Psoas muscle (tissue), 8 donors: ENCODE measurements around the gene ACAD11. TPM values are rescaled to one million over a fixed set of nuclear protein-coding genes. Genes with fewer than 3 reads are reported as not detected.

Source experiments
- ATAC-seq, 4 donors: fragments of 200-7000 bp; cut with Tn5 transposase; one replicate each; pipeline ENCODE4 v1.9.1; 2020; ENCODE audit warnings: moderate library complexity in 3 of 4, mild to moderate bottlenecking in 2 of 4
- DNase-seq, 2 donors: peaks; one replicate each; pipeline ENCODE4 v3.0.0-alpha.2; 2020
- H3K27ac ChIP-seq: fragments of 200-600 bp; one replicate; pipeline ENCODE4 v1.8.0; 2022
- H3K27me3 ChIP-seq, 3 donors: fragments of 200-600 bp in 1 of 3; one replicate each; pipeline versions ENCODE4 v1.6.1 to v1.8.0; 2013 to 2022; ENCODE audit warnings: low read length in 2 of 3, mild to moderate bottlenecking in 2 of 3, moderate library complexity in 1 of 3; ENCODE audit not compliant: insufficient read depth in 3 of 3
- H3K36me3 ChIP-seq, 2 donors: fragments of 200-600 bp in 1 of 2; one replicate each; pipeline versions ENCODE4 v1.6.1 to v1.8.0; 2013 to 2022; ENCODE audit warnings: low read depth in 1 of 2, mild to moderate bottlenecking in 1 of 2, moderate library complexity in 1 of 2; ENCODE audit not compliant: insufficient read depth in 1 of 2
- H3K4me1 ChIP-seq: fragments of 200-600 bp; one replicate; pipeline ENCODE4 v1.8.0; 2022
- H3K4me3 ChIP-seq: fragments of 200-600 bp; one replicate; pipeline ENCODE4 v1.8.0; 2022; ENCODE audit warnings: mild to moderate bottlenecking
- H3K9me3 ChIP-seq: fragments of 200-600 bp; one replicate; pipeline ENCODE4 v1.8.0; 2022
- WGBS, 3 donors: extraction: QIAGEN DNeasy Blood & Tissue Kit; methylation state at CpG; one replicate each; pipeline versions ENCODE4 v1.1.6 to v1.1.7; 2013; 5-methylcytosine and 5-hydroxymethylcytosine counted together
- intact Hi-C, 2 donors: fragments of 100-400 bp; cut with DNase I; formaldehyde crosslinking; loops; one replicate each; pipeline versions ENCODE4 v1.11.0 to v1.14.2; 2022
- polyA plus RNA-seq, 3 donors: library from polyadenylated mRNA; stranded (reverse); fragments of 200-250 nt; gene quantifications; one replicate each; pipeline ENCODE4 v1.2.3, GENCODE V29; 2013
- total RNA-seq, 4 donors: library from RNA; stranded (reverse); fragmentation: NEBNext Ultra II Directional in 2 of 4; extraction: Animal tissue kit (Norgen Biotek cat#: 25700) in 2 of 4; gene quantifications; one replicate each; pipeline versions ENCODE4 v1.2.1 to v1.2.4, GENCODE V29; 2021 to 2023
- TF ChIP-seq, protein P1 (sequence below): fragments of 200-600 bp; IDR thresholded peaks from one replicate; pipeline ENCODE4 v1.8.0; 2022; ENCODE audit warnings: antibody characterized with exemption
- donor health status: healthy with polysubstance abuse.
- donor health status: DM: no; HTN: no; CAD: no; lungs with moderate emphysema.
- donor health status: Bipolar disorder and iron deficiency.
- donor health status: healthy.
- donor health status: DM: yes; HTN: yes; CAD: no.
- donor health status: DM: no; HTN: no; CAD: no.
- donor health status: DM: no; HTN: no; CAD: no.
- donor health status: DM: yes; HTN: yes; CAD: no.

Gene ACAD11
- total and polyA plus RNA-seq, 7 donors: 1.8 to 7.5 (median 5.7) TPM

DNA sequence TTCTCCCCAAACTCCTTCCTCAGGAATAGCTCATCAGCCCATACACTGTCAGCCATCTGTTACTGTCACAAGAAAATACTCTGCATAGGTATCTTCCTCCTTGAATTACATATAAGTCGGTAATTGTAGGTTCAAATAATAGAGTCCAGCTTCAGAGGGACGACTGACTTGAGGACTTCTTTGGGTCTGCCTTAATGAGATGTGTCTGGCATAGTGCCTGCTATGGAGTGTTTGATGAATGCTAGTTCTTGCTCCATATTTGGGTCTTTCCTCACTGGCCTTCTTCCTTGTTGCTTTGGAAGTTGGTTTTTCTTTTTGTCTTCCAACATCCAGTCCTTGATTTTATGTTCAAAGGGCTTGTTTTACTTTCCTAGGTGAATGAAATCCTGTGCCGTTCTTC is 129.0 kb downstream of the ACAD11 start:
- no peak for DNase-seq
- H3K36me3 ChIP-seq: peaks cover 12 to 97% of the 10 kb centered on the region in 2 donors
- TF ChIP-seq, protein P1, sequence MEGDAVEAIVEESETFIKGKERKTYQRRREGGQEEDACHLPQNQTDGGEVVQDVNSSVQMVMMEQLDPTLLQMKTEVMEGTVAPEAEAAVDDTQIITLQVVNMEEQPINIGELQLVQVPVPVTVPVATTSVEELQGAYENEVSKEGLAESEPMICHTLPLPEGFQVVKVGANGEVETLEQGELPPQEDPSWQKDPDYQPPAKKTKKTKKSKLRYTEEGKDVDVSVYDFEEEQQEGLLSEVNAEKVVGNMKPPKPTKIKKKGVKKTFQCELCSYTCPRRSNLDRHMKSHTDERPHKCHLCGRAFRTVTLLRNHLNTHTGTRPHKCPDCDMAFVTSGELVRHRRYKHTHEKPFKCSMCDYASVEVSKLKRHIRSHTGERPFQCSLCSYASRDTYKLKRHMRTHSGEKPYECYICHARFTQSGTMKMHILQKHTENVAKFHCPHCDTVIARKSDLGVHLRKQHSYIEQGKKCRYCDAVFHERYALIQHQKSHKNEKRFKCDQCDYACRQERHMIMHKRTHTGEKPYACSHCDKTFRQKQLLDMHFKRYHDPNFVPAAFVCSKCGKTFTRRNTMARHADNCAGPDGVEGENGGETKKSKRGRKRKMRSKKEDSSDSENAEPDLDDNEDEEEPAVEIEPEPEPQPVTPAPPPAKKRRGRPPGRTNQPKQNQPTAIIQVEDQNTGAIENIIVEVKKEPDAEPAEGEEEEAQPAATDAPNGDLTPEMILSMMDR: no peak
- H3K4me3 ChIP-seq: no peak overlapping the region
- WGBS, 3 donors: 85 to 92% (median 86%) methylated on average over 3 of the region's 3 CpGs
- no peaks in the 10 kb centered on the region for H3K4me1 ChIP-seq
- intact Hi-C loops: no loop called here
- ATAC-seq: no peak
- H3K27ac ChIP-seq: no peak overlapping the region
- no peaks in the 10 kb centered on the region for H3K27me3 ChIP-seq
- no peaks in the 10 kb centered on the region for H3K9me3 ChIP-seq

GRCh38 chr3:132522353-132522752 is 137.3 kb downstream of the ACAD11 start:
- Histone ChIP-seq H3K27me3 (no peaks in the 10 kb centered on the region), H3K36me3 (peaks cover 7 to 99% of the 10 kb centered on the region in 2 donors), H3K4me1 (no peaks in the 10 kb centered on the region), H3K27ac (no peak overlapping the region), H3K4me3 (no peak overlapping the region), H3K9me3 (no peaks in the 10 kb centered on the region)
- intact Hi-C loops: no loop called here
- ATAC-seq: no peak
- WGBS, 3 donors: 59 to 77% (median 65%) methylated on average over 3 of the region's 3 CpGs
- TF ChIP-seq, protein P1: no peak
- no peak for DNase-seq

- Histone ChIP-seq H3K27me3 (no peaks in the 10 kb centered on the region), H3K4me3 (no peak overlapping the region), H3K9me3 (no peaks in the 10 kb centered on the region), H3K36me3 (peaks cover 10 to 99% of the 10 kb centered on the region in 2 donors), H3K4me1 (no peaks in the 10 kb centered on the region), H3K27ac (no peak overlapping the region)
- ATAC-seq (no peak), DNase-seq (no peak)
- intact Hi-C loops: no loop called here
- TF ChIP-seq, protein P1: no peak
- WGBS, 3 donors: 83 to 90% (median 86%) methylated on average over 5 of the region's 5 CpGs
Observed at GRCh38 chr3:132521901-132522300, 137.7 kb downstream of the ACAD11 start.

DNA sequence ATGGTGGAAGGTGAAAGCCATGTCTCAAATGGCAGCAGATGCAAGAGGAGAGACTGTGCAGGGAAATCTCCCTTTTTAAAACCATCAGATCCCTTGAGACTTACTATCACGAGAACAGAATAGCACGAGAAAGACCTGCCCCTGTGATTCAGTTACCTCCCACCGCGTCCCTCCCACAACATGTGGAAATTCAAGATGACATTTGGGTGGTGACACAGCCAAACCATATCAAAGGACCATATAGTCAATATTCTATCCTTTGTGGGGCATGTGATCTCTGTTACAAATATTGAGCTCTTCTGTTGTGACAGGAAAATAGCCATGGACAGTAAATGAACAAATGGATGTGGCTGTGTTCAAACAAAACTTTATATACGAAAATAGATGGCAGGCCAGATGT is 139.7 kb downstream of the ACAD11 start:
- Histone ChIP-seq H3K4me3 (no peak overlapping the region), H3K27ac (no peak overlapping the region), H3K9me3 (no peaks in the 10 kb centered on the region), H3K36me3 (peaks cover 10 to 99% of the 10 kb centered on the region in 2 donors), H3K27me3 (no peaks in the 10 kb centered on the region), H3K4me1 (no peaks in the 10 kb centered on the region)
- TF ChIP-seq, protein P1: no peak
- 85 to 94% (median 90%) methylated on average over 5 of the region's 5 CpGs for WGBS, 3 donors
- ATAC-seq (no peak), DNase-seq (no peak)
- intact Hi-C loops: loop anchor here (5.0 to 10.0 kb wide), 3 partner anchors 167 to 175 kb away; no protein-coding TSS in a partner anchor

DNA sequence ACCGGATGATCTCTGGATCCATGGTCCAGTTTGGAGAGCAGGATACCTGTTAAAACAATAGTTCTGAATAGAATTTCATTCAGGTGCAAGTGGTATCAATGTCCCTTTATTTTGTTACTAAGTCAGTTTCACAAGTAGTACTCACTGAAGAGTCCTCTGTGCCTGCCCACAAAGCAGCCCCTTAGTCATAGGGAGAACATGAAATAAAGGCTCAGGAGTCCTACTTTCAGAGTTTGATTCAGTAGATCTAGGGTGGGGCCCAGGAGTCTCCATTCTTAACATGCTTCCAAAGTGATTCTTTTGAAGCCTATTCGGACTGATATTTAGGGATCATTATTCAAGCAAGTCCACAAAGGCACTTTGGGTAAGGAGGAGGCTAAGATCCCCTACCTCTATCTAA is 142.3 kb downstream of the ACAD11 start:
- no peak for ATAC-seq
- Histone ChIP-seq H3K9me3 (no peaks in the 10 kb centered on the region), H3K27me3 (no peaks in the 10 kb centered on the region), H3K4me3 (no peak overlapping the region), H3K36me3 (peaks cover 5 to 99% of the 10 kb centered on the region in 2 donors), H3K27ac (no peak overlapping the region), H3K4me1 (no peaks in the 10 kb centered on the region)
- TF ChIP-seq, protein P1: no peak
- no peak for DNase-seq
- intact Hi-C loops: loop anchor here (5.0 to 10.0 kb wide), 3 partner anchors 165 to 177 kb away; no protein-coding TSS in a partner anchor
- WGBS, 3 donors: 94 to 96% (median 95%) methylated on average over 2 of the region's 2 CpGs
